ENCODE measurements around the gene COBL. TPM values are rescaled to one million over a fixed set of nuclear protein-coding genes. Genes with fewer than 3 reads are reported as not detected.

Gene COBL
- total and polyA plus RNA-seq, 8 donors, result 7.4 to 32.0 (median 16.8) TPM

DNA sequence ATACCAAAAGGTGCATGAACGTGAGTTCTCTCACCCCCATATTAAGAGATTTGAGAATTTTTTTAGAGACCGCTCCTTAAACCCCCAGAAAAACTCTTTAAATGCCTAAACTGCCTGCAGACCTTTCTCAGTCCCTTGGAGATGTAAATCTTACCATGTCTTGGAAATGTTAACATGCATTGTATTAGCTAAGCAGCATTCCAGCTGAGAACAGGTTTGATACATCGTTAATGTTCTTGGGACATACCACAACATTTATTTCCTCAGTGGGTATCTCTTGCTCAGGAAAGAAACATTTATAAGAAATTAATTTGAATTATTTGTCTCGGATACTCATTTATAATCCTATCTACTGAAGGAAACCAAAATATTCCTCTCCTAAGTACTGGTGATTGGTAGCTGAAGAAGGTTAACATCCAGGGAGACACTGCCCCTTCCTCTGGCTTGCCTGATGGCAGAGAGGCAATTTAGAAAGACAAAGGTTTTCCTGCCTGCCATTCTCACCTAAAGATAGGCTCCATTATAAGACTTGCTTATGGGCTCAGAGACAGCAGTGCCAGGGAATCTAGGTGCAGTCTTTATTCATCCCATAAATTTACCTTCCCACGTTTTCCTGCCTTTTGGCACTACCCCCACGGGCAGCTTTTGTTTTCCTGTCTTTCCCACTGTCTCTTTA lies 141.2 kb downstream of the COBL start:
- Histone ChIP-seq H3K4me3 (no peak overlapping the region), H3K27me3 (no peaks in the 10 kb centered on the region), H3K36me3 (no peaks in the 10 kb centered on the region), H3K9me3 (no peaks in the 10 kb centered on the region), H3K27ac (no peak overlapping the region), H3K4me1 (peaks cover 0 to 3% (median 0%) of the 10 kb centered on the region in 3 donors)
- intact Hi-C loops (cut with DNase I), result loop anchor here in 1 of 3 donors (10.0 kb wide), 1 partner anchor 189 kb away; no protein-coding TSS in a partner anchor
- 70 to 81% methylated on average over 6 of the region's 6 CpGs for WGBS, 2 donors
- ATAC-seq (no peak), FAIRE-seq (no peak), DNase-seq (no peak)
- TF ChIP-seq, protein P1, sequence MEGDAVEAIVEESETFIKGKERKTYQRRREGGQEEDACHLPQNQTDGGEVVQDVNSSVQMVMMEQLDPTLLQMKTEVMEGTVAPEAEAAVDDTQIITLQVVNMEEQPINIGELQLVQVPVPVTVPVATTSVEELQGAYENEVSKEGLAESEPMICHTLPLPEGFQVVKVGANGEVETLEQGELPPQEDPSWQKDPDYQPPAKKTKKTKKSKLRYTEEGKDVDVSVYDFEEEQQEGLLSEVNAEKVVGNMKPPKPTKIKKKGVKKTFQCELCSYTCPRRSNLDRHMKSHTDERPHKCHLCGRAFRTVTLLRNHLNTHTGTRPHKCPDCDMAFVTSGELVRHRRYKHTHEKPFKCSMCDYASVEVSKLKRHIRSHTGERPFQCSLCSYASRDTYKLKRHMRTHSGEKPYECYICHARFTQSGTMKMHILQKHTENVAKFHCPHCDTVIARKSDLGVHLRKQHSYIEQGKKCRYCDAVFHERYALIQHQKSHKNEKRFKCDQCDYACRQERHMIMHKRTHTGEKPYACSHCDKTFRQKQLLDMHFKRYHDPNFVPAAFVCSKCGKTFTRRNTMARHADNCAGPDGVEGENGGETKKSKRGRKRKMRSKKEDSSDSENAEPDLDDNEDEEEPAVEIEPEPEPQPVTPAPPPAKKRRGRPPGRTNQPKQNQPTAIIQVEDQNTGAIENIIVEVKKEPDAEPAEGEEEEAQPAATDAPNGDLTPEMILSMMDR (IDR thresholded peaks at IDR 0.05), result no peak

DNA sequence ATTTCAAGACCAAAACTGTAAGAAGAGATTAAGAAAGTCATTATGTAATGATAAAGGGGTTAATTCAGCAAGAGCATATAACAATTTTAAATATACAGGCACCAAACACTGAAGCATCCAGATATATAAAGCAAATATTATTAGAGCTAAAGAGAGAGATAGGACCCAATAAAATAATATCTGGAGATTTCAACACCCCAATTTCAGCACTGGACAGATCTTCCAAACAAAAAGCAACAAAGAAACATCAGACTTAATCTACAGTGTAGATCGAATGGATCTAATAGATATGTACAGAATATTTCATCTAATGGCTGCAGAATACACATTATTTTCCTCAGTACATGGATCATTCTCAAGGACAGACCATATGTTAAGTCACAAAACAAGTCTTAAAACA lies 151.3 kb downstream of the COBL start:
- intact Hi-C loops (cut with DNase I), result loop anchor here in 1 of 3 donors (10.0 kb wide), 1 partner anchor 961 kb away; no protein-coding TSS in a partner anchor
- TF ChIP-seq, protein P1 (IDR thresholded peaks at IDR 0.05), result no peak

DNA sequence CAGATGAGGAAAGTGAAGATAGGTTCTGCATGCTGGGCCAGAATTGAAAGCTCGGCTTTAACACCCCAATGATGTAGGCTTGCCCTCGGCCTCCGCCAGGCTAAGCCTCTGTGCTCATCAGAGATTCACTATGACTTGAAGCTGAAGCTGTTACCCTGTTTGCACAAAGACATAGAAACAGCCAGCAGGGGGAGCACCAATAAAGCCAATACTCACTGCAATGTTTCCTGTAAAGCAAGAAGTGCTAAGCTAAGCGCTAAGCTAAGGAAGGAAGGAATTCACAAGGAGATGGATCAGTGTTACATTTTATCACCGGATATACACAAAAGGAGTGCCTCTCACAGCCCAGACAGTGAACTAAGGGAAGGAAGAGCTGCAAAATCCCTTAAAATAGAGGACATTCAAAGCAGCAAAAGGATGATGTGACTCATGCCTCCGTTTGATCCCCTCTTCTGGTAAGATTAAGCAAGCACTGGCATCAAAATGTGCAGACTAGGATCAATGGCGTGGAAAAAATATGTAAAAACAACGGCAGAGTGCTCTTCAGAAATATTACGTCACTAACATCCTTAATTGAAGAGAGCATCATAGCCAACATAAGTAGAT lies 153.8 kb downstream of the COBL start:
- TF ChIP-seq, protein P1 (IDR thresholded peaks at IDR 0.05), result peak; percentile 65 to 76 (median 70)
- DNase-seq (peak in 5 of 6 donors; percentile 55 to 86 (median 67)), FAIRE-seq (no peak), ATAC-seq (peak; percentile 82 to 95 (median 92))
- intact Hi-C loops (cut with DNase I), result loop anchor here in 2 of 3 donors (5.0 to 10.0 kb wide), 2 partner anchors 204 to 958 kb away; no protein-coding TSS in a partner anchor
- Histone ChIP-seq H3K4me1 (peaks cover 0 to 4% (median 0%) of the 10 kb centered on the region in 3 donors), H3K27ac (no peak overlapping the region), H3K9me3 (no peaks in the 10 kb centered on the region), H3K36me3 (no peaks in the 10 kb centered on the region), H3K4me3 (no peak overlapping the region), H3K27me3 (no peaks in the 10 kb centered on the region)
- WGBS, 2 donors, result 23 to 29% methylated on average over 9 of the region's 9 CpGs

More for the DNA sequence above, 151.3 kb downstream of the COBL start:
- no peaks in the 10 kb centered on the region for H3K27me3 ChIP-seq
- DNase-seq (no peak), FAIRE-seq (no peak), ATAC-seq (no peak)
- H3K4me1 ChIP-seq, result peaks cover 0 to 4% (median 0%) of the 10 kb centered on the region in 3 donors
- no peaks in the 10 kb centered on the region for H3K36me3 ChIP-seq
- H3K9me3 ChIP-seq, result no peaks in the 10 kb centered on the region
- WGBS, 2 donors, result 90 to 92% methylated on average over 1 of the region's 1 CpG
- H3K27ac ChIP-seq, result no peak overlapping the region
- H3K4me3 ChIP-seq, result no peak overlapping the region

DNA sequence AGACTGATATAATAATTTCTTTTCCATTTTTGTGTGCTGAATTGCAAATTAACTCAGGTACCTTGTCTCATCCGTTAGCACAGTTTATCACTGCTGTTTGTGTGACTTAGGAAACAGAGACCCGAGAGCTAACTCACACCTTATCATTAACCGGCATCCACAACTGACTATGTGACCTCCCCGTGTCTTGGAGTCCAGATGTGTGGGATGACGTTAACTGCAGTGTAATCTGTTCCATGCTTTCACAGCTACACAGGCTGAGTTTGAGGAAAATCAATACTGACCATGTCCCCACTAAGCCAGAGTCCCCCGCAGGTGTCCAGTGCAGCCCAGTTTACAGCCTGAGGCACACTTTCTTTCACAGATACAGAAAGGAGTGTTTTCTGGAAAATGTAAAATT lies 154.7 kb downstream of the COBL start:
- ATAC-seq (no peak), FAIRE-seq (no peak), DNase-seq (no peak)
- WGBS, 2 donors, result 86 to 88% methylated on average over 6 of the region's 6 CpGs
- Histone ChIP-seq H3K36me3 (no peaks in the 10 kb centered on the region), H3K9me3 (no peaks in the 10 kb centered on the region), H3K27ac (no peak overlapping the region), H3K27me3 (no peaks in the 10 kb centered on the region), H3K4me1 (peaks cover 0 to 4% (median 0%) of the 10 kb centered on the region in 3 donors), H3K4me3 (no peak overlapping the region)
- intact Hi-C loops (cut with DNase I), result loop anchor here in 2 of 3 donors (5.0 to 10.0 kb wide), 2 partner anchors 205 to 957 kb away; no protein-coding TSS in a partner anchor
- TF ChIP-seq, protein P1 (IDR thresholded peaks at IDR 0.05), result no peak
